Mammary epithelial cell (primary cell): ENCODE results near the gene GTPBP6.

ENCODE experiments used
- EZH2 ChIP-seq: IDR thresholded peaks from 2 replicates; pipeline ENCODE4 v1.6.1; 2012; ENCODE audit warnings: low read length, inconsistent platforms, borderline replicate concordance
- TF ChIP-seq, protein P1 (sequence below), 2 donors: IDR thresholded peaks in 1 of 2; conservative IDR thresholded peaks in 1 of 2; 2 replicates each; pipeline ENCODE4 v1.5.1; 2011 to 2012; ENCODE audit warnings: inconsistent platforms in 2 of 2, low read length in 2 of 2, mild to moderate bottlenecking in 2 of 2, control low read depth in 1 of 2, low read depth in 1 of 2; ENCODE audit not compliant: insufficient read depth in 1 of 2; ENCODE audit errors: extremely low read depth in 1 of 2

GRCh38 chrX:330726-331150, 12.1 kb upstream of the GTPBP6 start:
- TF ChIP-seq, protein P1, sequence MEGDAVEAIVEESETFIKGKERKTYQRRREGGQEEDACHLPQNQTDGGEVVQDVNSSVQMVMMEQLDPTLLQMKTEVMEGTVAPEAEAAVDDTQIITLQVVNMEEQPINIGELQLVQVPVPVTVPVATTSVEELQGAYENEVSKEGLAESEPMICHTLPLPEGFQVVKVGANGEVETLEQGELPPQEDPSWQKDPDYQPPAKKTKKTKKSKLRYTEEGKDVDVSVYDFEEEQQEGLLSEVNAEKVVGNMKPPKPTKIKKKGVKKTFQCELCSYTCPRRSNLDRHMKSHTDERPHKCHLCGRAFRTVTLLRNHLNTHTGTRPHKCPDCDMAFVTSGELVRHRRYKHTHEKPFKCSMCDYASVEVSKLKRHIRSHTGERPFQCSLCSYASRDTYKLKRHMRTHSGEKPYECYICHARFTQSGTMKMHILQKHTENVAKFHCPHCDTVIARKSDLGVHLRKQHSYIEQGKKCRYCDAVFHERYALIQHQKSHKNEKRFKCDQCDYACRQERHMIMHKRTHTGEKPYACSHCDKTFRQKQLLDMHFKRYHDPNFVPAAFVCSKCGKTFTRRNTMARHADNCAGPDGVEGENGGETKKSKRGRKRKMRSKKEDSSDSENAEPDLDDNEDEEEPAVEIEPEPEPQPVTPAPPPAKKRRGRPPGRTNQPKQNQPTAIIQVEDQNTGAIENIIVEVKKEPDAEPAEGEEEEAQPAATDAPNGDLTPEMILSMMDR (conservative IDR thresholded peaks at IDR 0.05 in 1 of 2, IDR thresholded peaks at IDR 0.05 in 1 of 2; ENCODE audit: extremely low read depth in 1 of 2, insufficient read depth in 1 of 2, low read depth in 1 of 2, low read length in 2 of 2) = no peak
- TF ChIP-seq EZH2 = no peak
